ENCODE data around the gene RALY.

The RALY gene

DNA sequence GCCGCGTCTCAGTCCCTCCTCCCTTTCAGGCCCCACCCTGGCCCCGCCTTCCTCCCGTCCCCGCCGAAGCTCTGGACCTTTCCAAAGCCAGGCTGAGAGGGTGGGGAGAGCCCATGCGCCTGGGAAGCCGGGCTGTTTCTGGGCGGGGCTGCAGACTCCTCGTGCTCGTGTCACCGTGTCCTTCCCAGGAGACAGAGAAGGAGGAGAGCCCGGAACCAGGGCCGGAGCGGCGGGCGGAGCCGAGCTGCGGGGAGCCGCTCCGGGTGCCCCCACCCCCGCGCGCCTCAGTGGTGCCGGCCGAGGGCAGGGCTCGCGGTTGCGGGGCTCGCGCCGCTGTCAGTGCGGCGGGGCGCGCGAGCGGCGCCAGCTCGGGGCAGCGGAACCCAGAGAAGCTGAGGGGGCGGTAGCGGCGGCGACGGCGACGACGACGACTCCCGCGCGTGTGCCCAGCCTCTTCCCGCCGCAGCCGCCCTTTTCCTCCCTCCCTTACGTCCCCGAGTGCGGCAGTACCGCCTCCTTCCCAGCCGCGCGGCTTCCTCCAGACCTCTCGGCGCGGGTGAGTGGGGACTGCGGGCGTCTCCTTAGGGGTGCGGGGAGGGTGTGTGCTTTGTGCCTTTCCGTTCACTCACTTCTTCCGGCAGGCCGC is at the start of gene RALY:
Gene RALY, plus strand, starts transcription at position 336 of the 646 bp plus-strand sequence. CDS start 78,164 bp downstream, outside the sequence.
- FAIRE-seq: no peak

DNA sequence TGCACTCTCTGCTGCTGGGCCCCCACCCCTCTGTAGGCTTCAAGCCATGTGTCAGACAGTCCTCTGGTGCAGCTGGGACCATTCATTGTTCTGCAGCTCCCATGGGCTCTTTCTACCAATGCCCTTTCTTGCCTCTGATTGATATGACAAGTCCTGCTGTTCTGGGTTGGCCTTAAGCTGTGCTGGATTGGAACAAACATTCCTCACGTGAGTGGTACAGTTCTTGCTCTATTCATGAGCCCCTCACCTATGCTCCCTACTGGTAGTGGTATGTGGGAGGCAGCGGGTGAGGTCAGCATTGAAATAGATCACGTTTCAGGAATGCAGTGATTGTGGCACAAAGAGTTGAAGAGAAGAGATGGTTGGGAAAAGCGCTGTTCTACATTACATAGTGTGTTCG is 48.8 kb upstream of the RALY start:
- no peak for FAIRE-seq

DNA sequence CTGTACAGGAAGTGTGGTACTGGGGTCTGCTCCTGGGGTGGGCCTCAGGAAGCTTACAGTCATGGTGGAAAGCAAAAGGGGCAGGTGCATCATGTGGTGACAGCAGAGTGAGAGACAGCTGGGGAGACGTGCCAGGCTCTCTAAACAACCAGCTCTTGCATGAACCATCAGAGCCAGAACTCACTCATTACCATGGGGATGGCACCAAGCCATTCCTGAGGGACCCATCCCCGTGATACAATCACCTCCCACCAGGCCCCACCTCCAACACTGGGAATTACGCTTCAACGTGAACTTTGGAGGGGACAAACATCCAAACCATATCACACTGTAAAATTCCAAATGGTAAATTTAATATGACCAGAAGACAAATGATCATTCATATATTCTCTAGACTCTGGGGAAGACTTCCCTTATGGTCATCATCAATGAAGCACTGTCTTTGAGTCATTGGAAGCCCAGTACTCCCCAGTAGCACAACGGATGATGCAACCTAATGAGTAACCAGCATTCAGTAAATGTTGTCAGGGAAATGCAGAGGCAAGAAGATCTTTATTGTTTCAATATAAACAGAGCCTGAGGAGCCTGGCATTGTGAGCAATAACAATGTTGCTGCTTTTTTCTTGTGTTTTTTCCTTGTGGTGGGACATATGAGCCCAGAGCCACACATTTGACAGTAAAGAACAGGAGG is 48.2 kb upstream of the RALY start:
- FAIRE-seq: no peak

DNA sequence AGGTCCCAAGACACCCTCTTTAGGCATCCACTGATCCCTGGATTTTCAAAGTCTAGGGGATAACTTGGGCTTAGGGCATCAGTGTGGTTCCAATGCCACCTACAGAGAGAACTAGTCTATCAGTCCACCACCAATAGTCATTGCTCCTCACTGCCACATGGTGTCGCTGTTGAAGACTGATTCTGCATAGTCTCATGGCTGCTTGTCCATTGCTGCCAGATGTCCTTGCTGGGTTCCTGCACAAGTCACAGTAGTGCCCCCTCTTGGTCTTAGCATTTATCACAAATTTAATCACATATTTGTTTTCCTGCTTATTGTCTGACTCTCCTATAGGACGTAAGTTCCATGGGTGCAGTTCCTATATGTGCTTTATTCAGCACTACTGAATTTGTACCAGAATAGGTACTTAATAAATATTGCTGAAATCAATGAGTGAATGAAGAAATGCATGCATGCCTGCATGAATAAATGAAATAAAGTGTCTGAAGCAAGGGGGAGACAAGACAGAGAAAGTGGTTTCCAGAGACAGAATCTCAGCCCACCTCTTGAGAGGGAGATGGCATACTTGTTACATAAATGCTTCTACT is 45.9 kb upstream of the RALY start:
- FAIRE-seq: no peak

DNA sequence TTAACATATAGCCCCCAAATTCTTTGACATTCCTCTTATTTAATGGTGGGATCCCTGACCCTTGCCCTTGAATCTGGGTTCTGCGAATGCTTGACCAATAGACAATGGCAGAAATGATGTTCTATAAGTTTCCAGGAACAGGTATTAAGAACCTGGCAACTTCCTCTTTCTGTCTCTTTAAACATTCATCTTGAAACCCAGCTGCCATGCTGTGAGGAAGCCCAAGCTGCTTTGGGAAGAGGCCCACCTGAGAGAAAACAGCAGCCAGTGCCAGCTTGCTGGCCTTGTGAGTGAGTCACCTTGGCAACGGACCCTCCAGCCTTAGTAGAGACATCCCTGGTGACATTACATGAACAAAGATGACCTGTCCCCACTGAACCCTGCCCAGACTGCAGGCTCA is 45.2 kb upstream of the RALY start:
- no peak for FAIRE-seq

DNA sequence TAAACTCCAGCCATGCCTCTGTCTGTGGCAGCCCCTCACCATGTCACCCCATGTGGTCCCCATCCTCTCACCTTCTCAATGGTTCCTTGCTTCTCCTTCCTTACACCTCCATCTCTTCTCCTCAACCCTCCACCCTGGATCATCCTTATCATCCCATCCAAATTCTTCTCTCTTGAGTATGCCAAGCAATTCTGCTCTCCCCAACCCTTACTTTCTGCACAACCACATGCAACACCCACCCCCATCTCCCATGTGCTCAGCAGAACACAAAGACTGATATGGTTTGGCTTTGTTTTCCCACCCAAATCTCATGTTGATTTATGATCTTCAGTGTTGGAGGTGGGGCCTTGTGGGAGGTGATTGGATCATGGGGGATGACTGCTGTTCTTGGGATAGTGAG is 42.5 kb upstream of the RALY start:
- no peak for FAIRE-seq

DNA sequence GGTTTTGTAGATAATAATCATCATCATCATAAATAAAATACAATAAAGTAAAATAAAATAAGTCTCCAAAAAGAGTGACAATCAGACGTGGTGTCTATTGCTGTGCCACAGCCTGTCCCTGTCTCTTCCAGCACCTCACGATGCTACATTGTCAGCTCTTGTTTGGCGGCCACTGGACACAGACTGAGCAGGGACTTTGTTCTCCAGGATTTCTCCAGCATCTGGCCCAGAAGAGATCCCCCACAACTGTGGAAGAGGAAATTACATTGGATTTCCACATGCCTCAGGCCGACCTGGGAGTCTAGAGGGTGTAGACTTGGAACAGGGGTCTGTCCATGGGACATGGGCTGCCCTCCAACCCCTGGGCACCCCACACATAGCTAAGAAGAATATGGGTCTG is 39.2 kb upstream of the RALY start:
- FAIRE-seq: no peak

DNA sequence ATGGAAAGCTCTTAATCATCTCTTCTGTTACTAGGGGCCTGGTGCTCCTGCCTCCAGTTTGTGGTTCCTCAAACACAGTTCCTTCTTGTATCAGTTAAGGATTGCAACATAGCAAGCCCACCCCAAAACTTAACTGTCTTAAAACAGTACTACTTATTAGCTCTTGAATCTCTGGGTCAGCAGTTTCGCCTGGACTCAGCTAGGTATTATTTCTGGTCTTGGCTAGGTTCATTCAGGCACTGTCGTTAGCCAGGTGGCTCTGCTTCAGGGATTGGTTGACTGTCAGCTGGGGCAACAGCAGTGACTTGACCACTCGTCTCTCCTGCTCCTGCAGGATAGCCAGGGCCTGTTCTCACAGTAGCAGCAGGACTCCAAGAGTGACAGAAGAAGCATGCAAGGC is 30.0 kb upstream of the RALY start:
- no peak for FAIRE-seq

DNA sequence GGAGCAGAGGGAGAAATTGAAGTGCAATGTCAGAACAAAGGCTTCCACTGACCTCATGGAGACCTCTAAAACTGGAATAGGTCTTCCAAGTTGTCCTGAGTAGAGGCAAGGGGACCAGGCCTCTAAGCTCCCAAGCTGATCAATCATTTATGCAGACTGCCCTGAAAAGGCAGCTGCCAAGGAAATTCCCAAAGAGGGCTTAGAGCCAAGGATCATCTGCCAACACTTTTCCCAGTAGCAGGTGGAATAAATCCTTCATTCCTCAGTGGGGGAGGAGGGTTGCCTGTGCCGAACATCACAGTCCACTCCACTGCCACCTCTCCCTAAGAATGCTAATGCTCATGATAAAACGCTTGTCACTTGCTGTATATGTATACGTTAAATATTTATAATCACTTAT is 29.3 kb upstream of the RALY start:
- no peak for FAIRE-seq

DNA sequence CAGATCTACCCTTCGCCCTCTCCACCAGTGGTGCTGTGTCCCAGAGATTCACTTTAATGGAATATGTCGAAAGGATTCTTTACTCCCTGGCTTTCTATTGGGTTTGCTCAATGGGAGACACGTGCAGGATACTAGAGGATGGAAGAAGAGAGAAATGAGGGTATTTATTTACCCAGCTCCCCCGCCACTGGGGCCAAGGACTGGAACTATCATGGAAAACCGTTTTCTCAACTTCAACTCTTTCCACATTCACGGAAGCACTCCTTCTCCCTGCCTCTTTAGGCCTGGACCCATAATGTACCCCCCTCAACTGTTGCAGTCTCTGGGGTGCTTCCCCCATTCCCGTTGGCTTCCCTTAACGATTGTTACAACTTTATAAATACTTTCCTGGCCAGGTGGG is 26.6 kb upstream of the RALY start:
- FAIRE-seq: no peak

DNA sequence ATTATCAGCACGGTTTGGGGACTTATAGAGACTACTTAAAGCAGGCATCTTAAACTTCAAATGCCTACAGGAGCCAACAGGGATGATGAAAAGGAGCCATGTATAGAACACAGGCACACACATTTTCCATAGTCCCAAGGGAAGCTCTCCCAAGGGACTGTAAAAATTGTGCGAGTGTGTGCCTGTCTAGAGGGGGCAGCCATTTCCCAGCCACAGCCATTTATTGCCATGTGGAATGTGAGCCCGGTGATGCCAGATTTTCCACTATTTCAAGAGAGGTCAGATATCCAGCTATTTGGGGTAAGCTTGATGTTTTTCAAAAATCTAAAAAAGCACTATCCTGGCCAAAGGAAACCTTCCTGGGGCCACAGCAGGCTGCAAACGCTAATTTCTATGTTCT is 24.1 kb upstream of the RALY start:
- FAIRE-seq: no peak

DNA sequence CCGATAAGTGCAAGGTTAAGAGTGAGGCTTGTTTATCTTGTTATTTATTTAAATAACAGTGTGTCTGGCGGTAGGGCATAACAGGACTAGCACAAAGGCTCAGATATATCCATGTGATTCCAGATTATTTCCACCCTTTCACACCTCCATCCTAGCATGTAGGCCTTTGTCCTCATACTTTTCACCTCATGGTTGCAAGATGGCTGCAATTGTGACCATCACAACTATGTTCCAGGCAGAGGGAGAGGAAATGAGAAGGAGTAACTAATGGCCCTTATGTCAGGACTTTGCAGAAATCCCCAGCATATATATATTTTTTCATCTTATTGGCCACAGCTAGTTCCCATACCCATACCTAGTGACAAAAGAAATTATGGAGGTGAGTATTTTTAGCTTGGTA is 23.5 kb upstream of the RALY start:
- FAIRE-seq: no peak

DNA sequence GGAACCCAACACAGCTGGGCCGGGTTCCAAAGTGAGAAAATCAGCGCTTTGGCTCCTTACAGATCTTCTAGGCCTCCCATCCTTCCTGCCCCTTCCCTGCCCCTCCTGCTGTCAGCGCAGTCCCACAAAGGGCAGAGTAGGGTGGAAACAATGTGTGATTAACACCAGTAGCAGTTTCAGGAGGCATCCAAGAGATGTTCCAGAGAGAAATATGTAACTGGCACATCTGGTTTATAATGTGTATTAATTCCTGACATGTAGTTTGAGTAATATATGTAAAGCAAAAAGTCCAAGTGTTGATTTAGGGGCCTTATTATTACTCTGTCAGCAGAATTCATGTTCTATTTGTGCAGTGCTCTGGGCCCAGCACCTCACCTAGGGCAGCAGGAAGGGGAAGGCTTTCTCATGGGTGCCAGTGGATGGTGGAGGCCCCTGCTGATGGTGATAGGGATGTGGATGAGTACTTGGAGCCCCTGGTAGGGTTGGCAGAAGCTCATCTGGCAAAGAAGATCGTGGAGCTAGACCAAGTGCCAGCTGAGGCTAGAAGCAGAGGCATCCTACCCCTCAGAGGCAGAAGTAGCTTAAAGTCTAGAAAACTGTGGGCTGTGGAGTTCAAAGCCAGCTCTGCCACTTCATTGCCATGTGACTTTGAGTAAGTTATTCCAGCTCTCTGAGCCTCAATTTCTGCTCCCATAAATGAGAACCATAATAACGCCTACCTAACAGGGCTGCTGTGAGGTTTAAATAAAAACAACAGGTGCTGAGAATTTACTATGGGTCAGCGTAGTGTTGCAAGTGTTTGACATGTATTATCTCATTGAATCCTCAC is 22.4 kb upstream of the RALY start:
- no peak for FAIRE-seq

DNA sequence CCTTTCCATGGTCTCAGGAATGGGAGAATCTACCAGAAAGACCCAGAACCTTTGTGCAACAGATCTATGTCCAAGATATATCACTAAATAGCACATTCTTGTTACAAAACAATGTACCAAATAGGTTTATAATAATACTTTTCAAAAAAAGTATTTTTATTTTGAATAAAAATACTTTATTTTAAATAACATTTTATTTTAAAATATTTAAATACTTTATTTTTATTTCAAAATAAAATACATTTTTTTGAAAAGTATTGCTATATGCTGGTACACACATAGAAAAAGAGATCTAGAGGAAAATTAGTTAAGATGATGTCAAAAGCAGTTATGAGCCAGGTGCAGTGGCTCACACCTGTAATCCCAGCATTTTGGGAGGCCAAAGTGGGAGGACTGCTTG is 16.8 kb upstream of the RALY start:
- FAIRE-seq: peak; percentile 85

DNA sequence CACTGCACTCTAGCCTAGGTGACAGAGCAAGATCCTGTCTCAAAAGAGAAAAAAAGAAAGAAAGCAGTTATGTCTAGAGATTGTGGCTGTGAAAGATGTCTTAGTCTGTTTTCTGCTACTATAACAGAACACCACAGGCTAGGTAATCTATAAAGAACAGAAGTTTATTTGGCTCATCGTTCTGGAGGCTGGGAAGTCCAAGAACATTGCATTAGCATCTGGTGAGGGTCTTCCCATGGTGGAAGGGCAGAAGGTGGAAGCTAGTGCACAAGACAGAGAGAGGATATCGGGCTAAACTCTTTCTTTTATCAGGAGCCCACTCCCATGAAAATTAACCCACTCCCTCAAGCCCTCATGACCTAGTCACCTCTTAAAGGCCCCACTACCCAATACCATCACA is 16.2 kb upstream of the RALY start:
- no peak for FAIRE-seq

DNA sequence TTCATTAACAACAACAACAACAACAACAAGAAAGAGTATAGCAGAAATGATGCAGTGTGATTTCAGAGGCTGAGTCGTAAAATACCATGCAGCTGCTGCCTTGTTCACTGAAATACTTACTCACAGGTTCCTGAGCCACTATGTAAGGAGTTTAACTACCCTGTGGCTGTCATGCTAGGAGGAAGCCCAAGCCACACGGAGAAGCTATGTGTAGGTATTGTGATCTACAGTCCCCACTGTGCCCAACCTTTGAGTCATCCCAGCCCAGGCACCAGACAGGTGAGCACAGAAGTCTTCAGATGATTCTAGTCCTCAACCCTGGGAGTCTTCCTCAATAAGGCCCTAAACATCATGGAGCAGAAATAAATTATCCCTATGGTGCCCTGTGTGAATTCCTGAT is 14.6 kb upstream of the RALY start:
- FAIRE-seq: no peak

DNA sequence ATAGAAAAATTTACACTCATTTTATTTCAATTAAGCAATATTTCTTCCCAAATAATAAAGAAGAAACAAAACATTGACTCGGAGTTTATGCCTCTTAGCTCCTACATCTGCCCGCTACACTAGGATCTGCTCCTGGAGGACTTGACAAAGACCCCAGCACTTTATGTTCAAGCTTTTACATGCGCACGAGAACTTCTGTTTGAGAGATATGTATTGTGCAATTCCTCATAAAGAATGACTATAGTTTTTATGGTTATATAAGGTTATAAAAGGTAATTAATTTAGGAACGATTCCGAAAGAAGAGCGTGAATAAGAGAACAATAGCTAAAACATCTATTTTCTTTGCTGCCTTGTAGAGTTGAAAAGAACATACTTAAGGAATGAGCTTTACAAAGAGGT is 12.4 kb upstream of the RALY start:
- no peak for FAIRE-seq

DNA sequence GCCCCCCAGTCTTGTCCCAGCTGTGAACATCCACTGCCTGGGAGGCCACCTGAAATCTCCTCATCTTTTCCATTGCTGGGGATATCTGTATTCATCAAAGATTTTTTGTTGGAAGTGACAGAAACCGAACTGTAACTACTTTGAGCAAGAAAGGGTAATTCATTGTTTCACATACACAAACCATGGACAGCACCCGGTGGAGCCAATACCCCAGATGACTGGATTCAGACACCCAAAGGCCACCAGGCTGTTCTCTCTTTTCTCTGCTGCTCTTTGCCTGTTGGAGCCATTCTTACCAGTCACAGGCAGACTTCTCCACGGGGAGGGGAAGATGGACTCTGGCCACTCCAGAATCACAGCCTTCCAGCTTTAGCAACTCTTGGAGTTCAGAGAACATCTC is 11.7 kb upstream of the RALY start:
- FAIRE-seq: no peak

DNA sequence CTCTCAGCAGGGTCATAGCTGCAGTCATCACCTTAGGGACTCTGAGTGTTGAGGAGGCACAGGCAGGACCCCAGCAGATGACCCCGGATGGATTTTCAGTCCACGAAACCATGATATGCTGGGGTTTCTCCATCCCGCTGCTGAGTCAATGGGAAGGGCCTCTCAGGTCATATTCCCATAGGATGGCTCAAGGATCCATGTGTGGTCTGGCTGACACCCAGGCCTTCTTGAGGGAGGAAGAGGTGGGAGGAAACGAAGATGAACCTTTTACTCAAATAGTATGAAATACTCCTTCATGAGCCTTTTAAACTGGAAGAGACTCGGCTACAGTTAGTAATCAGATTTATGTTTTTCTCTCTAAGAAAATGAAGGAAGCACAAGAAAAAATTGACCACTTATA is 10.3 kb upstream of the RALY start:
- no peak for FAIRE-seq

DNA sequence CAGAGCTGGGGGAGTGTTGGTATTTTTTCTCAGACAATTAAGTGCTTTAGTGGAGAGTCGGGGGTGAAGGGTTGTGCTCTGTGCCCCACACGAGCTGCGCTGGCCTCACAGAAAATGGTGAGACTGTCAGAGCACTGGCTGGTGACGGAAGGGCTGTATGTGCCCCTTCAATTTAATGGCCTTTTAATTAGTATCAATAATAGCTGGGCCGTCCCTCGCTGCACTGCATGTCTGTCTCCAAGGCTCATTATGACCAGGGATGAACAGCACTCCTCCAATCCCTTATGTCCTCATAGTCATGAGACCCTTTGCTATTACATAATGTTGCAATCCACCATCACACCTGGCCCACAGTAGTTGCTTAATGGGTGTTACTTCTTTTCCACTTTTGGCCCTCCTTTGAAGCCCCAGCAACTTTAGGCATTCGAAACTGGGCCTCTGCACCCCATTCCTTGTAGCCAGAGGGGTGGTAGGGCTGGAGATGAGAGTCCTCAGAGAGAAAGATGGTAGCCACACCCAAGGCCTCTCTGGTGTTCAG is 9.5 kb upstream of the RALY start:
- no peak for FAIRE-seq

DNA sequence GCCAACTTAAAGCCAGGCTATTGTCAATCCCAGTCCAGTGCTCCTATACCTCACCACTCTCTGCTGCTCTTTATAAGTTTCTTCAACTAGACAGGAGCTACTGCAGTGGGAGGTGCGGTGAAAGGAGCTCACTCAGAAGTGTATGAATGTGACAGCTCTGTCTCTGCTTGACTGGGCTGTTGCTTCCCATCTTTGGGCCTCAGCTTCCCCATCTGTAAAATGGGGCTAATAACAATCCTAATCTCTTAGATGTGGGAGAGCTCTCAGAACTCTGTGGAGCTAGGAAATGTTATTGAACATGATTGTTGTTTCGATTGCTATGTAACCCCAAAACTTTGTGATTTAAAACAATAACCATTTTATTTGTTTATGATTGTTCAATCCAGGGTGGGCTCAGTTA is 8.4 kb upstream of the RALY start:
- FAIRE-seq: no peak

DNA sequence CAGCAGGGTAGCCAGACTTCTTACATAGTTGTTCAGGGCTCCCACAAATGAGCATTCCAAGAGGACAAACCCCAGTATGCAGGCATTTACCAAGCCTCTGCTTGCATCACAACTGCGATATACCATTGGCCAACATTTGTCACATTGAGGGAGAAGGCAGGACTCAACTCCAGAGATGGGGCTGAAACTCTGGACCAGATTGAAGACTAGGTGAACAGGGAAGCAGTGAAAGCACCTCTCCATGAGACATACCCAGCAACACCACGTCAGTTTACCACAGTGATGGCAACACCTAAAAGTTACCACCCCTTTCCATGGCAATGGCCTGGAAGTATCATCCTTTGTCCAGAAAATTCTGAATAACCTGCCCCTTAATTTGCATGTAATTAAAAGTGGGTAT is 7.9 kb upstream of the RALY start:
- FAIRE-seq: no peak

DNA sequence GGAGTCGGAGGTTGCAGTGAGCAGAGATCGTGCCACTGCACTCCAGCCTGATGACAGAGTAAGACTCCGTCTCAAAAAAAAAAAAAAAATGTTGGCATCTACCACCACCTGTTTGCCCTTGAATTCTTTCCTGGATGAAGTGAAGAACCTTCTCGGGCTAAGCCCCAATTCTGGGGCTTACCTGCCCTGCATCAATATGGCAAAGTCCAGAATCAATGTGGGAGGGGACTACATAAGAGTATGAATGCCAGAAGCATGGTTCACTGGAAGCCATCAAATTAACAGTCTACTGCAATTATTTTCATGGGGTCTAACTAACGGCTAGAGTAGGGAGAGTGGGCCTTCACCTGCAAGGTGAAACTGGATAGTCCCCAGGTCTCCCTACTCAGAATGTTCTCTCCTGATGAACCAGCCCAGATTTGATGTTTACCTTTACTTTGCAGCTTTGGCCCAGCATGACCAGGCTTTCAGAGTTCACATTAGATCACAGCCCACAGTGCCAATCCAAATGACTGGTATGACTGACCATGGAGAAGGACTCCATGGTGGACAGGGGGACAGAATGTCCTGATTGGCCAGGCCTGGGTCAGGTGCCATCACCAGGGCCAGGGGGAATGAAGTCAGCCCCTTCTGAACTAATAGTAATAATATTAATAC is 7.0 kb upstream of the RALY start:
- FAIRE-seq: no peak

All from A204.1 (cell line).